Hepatocyte (in vitro differentiated cells): Measurements from ENCODE around the gene DNAH9.

Experiments
- CTCF ChIP-seq: fragments of 200-600 bp; sonication (generic); IDR thresholded peaks from 2 replicates; pipeline ENCODE4 v1.5.1; 2016; ENCODE audit warnings: antibody characterized with exemption, mild to moderate bottlenecking; ENCODE audit not compliant: poor library complexity
- EZH2 ChIP-seq: fragments of 200-600 bp; sonication (generic); IDR thresholded peaks from 2 replicates; pipeline ENCODE4 v1.6.1; 2016; ENCODE audit warnings: antibody characterized with exemption, mild to moderate bottlenecking, borderline replicate concordance

- no peak for TF ChIP-seq EZH2
- TF ChIP-seq CTCF, result no peak
Measured at GRCh38 chr17:11565591-11565990, 32.7 kb upstream of the DNAH9 start.
